ENCODE results near the gene ZNF410.
"Not testable (repeated sequence)": the region's sequence is repeated elsewhere in the genome, so short reads cannot be mapped to it uniquely, and the experiment has no call there.

Gene ZNF410

DNA sequence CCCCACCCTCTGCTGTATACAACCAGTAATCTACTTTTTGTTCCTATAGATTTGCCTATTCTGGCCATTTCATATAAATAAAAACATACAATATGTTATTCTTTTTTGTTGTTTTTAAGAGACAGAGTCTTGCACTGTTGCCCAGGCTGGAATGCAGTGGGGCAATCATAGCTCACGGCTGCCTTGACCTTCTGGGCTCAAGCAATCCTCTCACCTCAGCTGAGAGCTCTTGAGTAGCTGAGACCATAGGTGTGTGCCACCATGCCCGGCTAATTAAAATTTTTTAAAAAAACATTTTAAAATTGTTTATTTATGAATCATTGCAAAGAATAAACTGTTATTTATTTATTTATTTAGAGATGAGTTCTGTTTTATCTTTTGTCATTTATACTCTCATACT, 23.4 kb upstream of the ZNF410 start:
- TF ChIP-seq POLR2A (IDR thresholded peaks at IDR 0.05; ENCODE audit: extremely low read depth, insufficient read length) (no peak), MAX (IDR thresholded peaks at IDR 0.05; ENCODE audit: low read depth, low read length) (no peak), MYC (IDR thresholded peaks at IDR 0.05; ENCODE audit: low read depth, low read length) (no peak), CTCF (IDR thresholded peaks at IDR 0.05; ENCODE audit: low read depth, low read length) (no peak)
- no peak overlapping the region for H3K4me3 ChIP-seq (ENCODE audit: low read depth, low read length)
- no peak for DNase-seq (ENCODE audit: low read depth)

GRCh38 chr14:73865534-73866113, 21.0 kb upstream of the ZNF410 start:
- no peak overlapping the region for H3K4me3 ChIP-seq (ENCODE audit: low read depth, low read length)
- no peak for DNase-seq (ENCODE audit: low read depth)
- TF ChIP-seq MAX (IDR thresholded peaks at IDR 0.05; ENCODE audit: low read depth, low read length), result no peak
- no peak for TF ChIP-seq MYC (IDR thresholded peaks at IDR 0.05; ENCODE audit: low read depth, low read length)
- TF ChIP-seq CTCF (IDR thresholded peaks at IDR 0.05; ENCODE audit: low read depth, low read length), result no peak
- TF ChIP-seq POLR2A (IDR thresholded peaks at IDR 0.05; ENCODE audit: extremely low read depth, insufficient read length), result no peak

GRCh38 chr14:73869754-73870153, 16.9 kb upstream of the ZNF410 start:
- DNase-seq (ENCODE audit: low read depth), result not testable (repeated sequence)

GRCh38 chr14:73870525-73871235, 16.0 kb upstream of the ZNF410 start:
- TF ChIP-seq CTCF (IDR thresholded peaks at IDR 0.05; ENCODE audit: low read depth, low read length), result no peak
- no peak for TF ChIP-seq MYC (IDR thresholded peaks at IDR 0.05; ENCODE audit: low read depth, low read length)
- no peak for TF ChIP-seq MAX (IDR thresholded peaks at IDR 0.05; ENCODE audit: low read depth, low read length)
- no peak for TF ChIP-seq POLR2A (IDR thresholded peaks at IDR 0.05; ENCODE audit: extremely low read depth, insufficient read length)
- no peak overlapping the region for H3K4me3 ChIP-seq (ENCODE audit: low read depth, low read length)
- DNase-seq (ENCODE audit: low read depth), result no peak

More at GRCh38 chr14:73869754-73870153, 16.9 kb upstream of the ZNF410 start:
- not testable (repeated sequence) for H3K4me3 ChIP-seq (ENCODE audit: low read depth, low read length)

DNA sequence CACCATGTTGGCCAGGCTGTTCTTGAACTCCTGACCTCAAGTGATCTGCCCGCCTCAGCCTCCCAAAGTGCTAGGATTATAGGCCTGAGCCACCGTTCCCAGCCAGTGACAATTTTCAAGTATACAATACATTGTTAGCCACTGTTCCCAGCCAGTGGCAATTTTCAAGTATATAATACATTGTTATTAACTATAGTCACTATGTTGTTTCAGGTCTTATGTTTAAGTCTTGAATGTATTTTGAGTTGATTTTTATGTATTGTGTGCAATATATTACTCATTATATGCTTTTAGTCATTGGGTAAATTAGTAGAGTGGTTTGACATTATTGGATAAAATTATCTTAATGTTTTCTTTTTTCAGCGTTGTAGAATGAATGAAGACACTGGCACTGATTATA, 13.0 kb upstream of the ZNF410 start:
- no peak overlapping the region for H3K4me3 ChIP-seq (ENCODE audit: low read depth, low read length)
- no peak for TF ChIP-seq MYC (IDR thresholded peaks at IDR 0.05; ENCODE audit: low read depth, low read length)
- no peak for TF ChIP-seq CTCF (IDR thresholded peaks at IDR 0.05; ENCODE audit: low read depth, low read length)
- no peak for TF ChIP-seq POLR2A (IDR thresholded peaks at IDR 0.05; ENCODE audit: extremely low read depth, insufficient read length)
- TF ChIP-seq MAX (IDR thresholded peaks at IDR 0.05; ENCODE audit: low read depth, low read length), result no peak

GRCh38 chr14:73877790-73878189, 8.9 kb upstream of the ZNF410 start:
- H3K4me3 ChIP-seq (ENCODE audit: low read depth, low read length), result no peak overlapping the region
- no peak for TF ChIP-seq POLR2A (IDR thresholded peaks at IDR 0.05; ENCODE audit: extremely low read depth, insufficient read length)
- no peak for TF ChIP-seq MAX (IDR thresholded peaks at IDR 0.05; ENCODE audit: low read depth, low read length)
- TF ChIP-seq MYC (IDR thresholded peaks at IDR 0.05; ENCODE audit: low read depth, low read length), result no peak
- no peak for TF ChIP-seq CTCF (IDR thresholded peaks at IDR 0.05; ENCODE audit: low read depth, low read length)
- no peak for DNase-seq (ENCODE audit: low read depth)

More for the DNA sequence above, 13.0 kb upstream of the ZNF410 start:
- DNase-seq (ENCODE audit: low read depth), result no peak

Data from NB4 (cell line).